Central memory CD8-positive, alpha-beta T cell (primary cell): ENCODE data around the gene ITPK1.

Source experiments
- ATAC-seq: fragments of 150-1000 bp; cut with Tn5 transposase; replicated peaks from 2 replicates; pipeline ENCODE4 v1.10.0; 2022; ENCODE audit warnings: mild to moderate bottlenecking, moderate FRiP score, moderate number of reproducible peaks; ENCODE audit not compliant: poor library complexity, severe bottlenecking; ENCODE audit errors: extremely low read depth
- DNase-seq, 2 donors: peaks; one replicate each; pipeline ENCODE4 v3.0.0; 2021; ENCODE audit warnings: low spot score in 2 of 2
- H3K27ac Mint-ChIP-seq: one replicate; pipeline ENCODE4 v1.8.0; 2022; ENCODE audit warnings: low read depth, mild to moderate bottlenecking, moderate library complexity, mixed read lengths
- H3K27me3 Mint-ChIP-seq: one replicate; pipeline ENCODE4 v1.8.0; 2022; ENCODE audit warnings: mixed read lengths
- H3K36me3 Mint-ChIP-seq: one replicate; pipeline ENCODE4 v1.8.0; 2022; ENCODE audit warnings: mild to moderate bottlenecking, moderate library complexity, mixed read lengths; ENCODE audit not compliant: insufficient read depth
- H3K4me1 Mint-ChIP-seq: one replicate; pipeline ENCODE4 v1.8.0; 2022; ENCODE audit warnings: mixed read lengths
- H3K4me3 Mint-ChIP-seq: one replicate; pipeline ENCODE4 v1.8.0; 2022; ENCODE audit warnings: mild to moderate bottlenecking, moderate library complexity, mixed read lengths
- H3K9me3 Mint-ChIP-seq: one replicate; pipeline ENCODE4 v1.8.0; 2022; ENCODE audit warnings: mixed read lengths

The ITPK1 gene

DNA sequence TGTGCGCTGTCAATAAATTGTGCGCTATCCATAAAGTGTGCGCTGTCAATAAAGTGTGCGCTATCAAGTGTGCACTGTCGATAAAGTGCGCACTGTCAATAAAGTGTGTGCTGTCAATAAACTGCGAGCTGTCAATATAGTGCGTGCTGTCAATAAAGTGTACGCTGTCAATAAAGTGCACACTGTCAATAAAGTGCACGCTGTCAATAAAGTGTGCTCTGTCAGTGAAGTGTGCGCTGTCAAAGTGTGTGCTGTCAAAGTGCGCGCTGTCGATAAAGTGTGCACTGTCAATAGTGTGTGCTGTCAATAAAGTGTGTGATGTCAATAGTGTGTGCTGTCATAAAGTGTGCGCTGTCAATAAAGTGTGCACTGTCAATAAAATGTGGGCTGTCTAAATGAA, 195.7 kb downstream of the ITPK1 start:
- peaks cover 9% of the 10 kb centered on the region for H3K36me3 Mint-ChIP-seq

DNA sequence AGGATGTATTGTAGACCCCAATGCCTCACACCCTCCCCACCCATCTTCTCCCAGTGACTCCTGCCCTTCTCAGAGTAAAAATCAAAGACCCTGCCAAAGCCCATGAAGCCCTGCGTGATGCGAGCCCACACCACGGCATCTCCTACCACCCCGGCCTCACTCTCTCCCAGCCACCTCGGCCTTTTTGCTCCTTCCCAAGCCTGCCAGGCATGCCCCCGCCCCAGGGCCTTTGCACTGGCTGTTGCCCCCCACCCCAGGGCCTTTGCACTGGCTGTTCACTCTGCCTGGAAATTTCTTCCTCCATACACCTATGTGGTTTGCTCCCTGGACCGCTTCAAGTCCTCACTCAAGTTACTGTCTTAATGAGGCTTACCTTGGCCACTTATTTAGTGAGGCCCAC, 197.8 kb downstream of the ITPK1 start:
- no peaks in the 10 kb centered on the region for H3K9me3 Mint-ChIP-seq
- H3K27me3 Mint-ChIP-seq, result peaks cover 75% of the 10 kb centered on the region
- no peak overlapping the region for H3K4me3 Mint-ChIP-seq
- ATAC-seq, result no peak
- H3K27ac Mint-ChIP-seq, result no peak overlapping the region
- DNase-seq, result no peak
- no peaks in the 10 kb centered on the region for H3K4me1 Mint-ChIP-seq
- peaks cover 8% of the 10 kb centered on the region for H3K36me3 Mint-ChIP-seq

More for the DNA sequence above, 195.7 kb downstream of the ITPK1 start:
- no peaks in the 10 kb centered on the region for H3K4me1 Mint-ChIP-seq
- H3K4me3 Mint-ChIP-seq, result no peak overlapping the region
- peaks cover 72% of the 10 kb centered on the region for H3K27me3 Mint-ChIP-seq
- no peaks in the 10 kb centered on the region for H3K9me3 Mint-ChIP-seq
- no peak overlapping the region for H3K27ac Mint-ChIP-seq
- no peak for ATAC-seq
- DNase-seq, result no peak

DNA sequence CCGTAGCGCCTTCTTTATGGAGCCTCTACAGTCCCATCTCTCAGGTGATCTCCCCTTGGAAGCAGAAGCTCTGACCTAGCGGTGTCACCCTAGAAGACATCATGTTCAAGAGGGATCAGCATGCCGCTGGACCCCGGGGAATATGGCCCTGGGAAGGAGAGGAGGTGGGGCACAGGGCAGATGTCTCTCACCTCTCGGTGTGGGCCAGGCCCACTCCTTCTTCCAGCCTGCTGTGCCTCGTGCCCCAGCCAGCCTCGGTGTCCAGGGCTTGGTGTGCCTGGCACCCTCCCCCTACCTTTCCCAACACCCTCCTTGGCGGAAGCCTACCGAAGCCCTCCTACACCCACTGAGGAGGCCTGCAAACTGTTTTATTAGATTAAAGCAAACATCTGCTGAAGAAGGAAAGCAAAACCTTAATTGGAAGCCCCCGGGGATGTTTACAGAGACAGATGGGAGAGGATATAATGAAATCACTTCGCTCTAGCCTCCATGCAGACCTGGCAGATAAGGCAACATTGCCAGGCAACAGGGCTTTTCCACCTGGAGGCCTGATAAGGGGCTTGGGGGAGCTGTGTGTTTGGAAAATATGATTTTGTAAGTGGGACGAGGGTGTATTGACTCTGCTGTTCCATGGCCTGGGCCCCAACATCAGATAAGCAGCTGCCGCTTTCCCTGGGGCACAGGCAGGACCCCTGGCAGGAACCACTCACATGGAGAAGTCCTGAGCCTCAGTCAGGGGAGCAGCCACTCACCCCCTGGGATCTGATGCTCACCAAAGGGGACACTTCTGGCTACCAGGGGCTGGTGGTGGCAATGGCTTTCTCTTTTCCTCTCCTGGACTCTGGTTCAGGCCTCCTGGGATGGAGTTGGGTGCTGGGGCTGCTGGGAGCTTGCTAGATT, 198.4 kb downstream of the ITPK1 start:
- Mint-ChIP-seq H3K27me3 (peaks cover 69% of the 10 kb centered on the region), H3K4me1 (no peaks in the 10 kb centered on the region)

DNA sequence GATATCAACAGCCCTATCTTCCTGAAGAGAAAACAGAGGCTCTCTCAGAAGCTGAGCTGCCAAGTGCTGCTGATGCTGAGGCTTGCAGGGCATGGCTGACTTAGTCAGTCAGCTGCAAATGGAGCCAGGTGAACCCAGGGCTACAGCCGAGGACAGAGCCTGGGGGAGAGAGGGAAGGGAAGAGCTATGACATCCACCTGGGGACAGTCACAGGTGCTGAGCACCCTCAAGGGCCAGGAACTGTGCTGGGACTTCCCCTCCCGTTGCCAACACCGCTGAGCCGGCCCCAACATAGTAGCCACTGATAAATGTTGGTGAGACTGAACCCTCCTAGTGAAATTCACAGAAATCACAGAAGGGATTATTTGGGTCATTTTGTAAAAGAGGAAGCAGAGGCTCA, 199.5 kb downstream of the ITPK1 start:
- peaks cover 58% of the 10 kb centered on the region for H3K27me3 Mint-ChIP-seq
- DNase-seq (no peak), ATAC-seq (no peak)
- no peak overlapping the region for H3K27ac Mint-ChIP-seq
- no peaks in the 10 kb centered on the region for H3K4me1 Mint-ChIP-seq
- no peaks in the 10 kb centered on the region for H3K9me3 Mint-ChIP-seq
- no peak overlapping the region for H3K4me3 Mint-ChIP-seq
- peaks cover 6% of the 10 kb centered on the region for H3K36me3 Mint-ChIP-seq

More for the DNA sequence above, 198.4 kb downstream of the ITPK1 start:
- DNase-seq, result no peak
- peaks cover 8% of the 10 kb centered on the region for H3K36me3 Mint-ChIP-seq
- no peak for ATAC-seq
- H3K9me3 Mint-ChIP-seq, result no peaks in the 10 kb centered on the region
- H3K4me3 Mint-ChIP-seq, result no peak overlapping the region
- no peak overlapping the region for H3K27ac Mint-ChIP-seq

DNA sequence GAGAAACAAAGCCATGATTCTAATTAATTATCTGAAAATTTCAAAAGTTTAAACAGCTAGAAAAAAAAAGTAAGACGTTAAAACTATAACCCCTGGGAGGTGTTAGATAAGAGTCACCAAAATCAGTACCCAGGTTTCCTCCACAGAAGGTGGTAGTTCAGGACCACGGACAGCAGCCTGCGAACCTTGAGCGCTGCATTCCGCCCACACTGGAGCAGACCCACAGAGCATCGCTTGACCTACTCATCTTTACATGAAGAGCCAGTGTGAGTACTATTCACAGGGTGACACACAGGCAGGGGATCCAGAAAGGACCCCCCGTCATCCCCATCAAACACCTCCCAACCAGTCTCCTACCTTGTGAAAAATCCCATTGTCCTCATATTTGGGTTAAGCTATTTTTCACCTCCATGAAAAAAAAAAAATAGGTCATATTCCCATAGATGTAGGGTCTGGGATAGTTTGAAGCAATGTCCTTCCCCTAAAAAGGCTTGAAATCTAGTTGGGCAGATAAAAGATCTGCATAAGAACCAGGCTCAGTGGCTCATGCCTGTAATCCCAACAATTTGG, 201.6 kb downstream of the ITPK1 start:
- ATAC-seq, result no peak
- H3K4me3 Mint-ChIP-seq, result no peak overlapping the region
- peaks cover 62% of the 10 kb centered on the region for H3K27me3 Mint-ChIP-seq
- no peaks in the 10 kb centered on the region for H3K4me1 Mint-ChIP-seq
- no peak overlapping the region for H3K27ac Mint-ChIP-seq
- H3K9me3 Mint-ChIP-seq, result no peaks in the 10 kb centered on the region
- no peak for DNase-seq
- peaks cover 4% of the 10 kb centered on the region for H3K36me3 Mint-ChIP-seq

DNA sequence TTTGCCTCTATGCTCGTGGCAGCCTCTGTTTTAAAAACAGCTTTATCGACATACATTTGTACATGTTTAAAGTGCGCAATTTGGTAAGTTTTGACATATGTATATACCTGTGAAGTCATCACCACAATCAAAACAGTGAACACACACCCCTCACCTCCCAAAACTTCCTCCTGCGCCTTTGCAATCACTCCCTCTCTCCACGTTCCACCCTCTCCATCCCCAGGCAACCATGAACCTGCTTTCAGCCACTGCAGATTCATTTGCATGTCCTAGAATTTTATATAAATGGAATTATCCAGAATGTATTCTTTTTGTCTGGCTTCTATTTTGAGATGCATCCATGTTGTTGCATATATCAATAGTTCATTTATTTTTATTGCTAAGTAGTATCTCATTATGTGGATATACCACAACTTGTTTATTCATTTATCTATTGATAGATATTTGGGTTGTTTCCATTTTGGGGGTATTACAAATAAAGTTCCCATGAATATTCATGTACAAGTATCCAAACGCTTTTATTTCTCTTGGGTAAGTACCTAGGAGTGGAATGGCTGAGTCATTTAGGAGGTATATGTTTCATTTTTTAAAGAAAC, 208.3 kb downstream of the ITPK1 start:
- H3K4me1 Mint-ChIP-seq, result no peaks in the 10 kb centered on the region
- ATAC-seq (no peak), DNase-seq (no peak)
- no peak overlapping the region for H3K4me3 Mint-ChIP-seq
- no peak overlapping the region for H3K27ac Mint-ChIP-seq
- peaks cover 2% of the 10 kb centered on the region for H3K36me3 Mint-ChIP-seq
- H3K27me3 Mint-ChIP-seq, result peaks cover 39% of the 10 kb centered on the region
- H3K9me3 Mint-ChIP-seq, result no peaks in the 10 kb centered on the region

DNA sequence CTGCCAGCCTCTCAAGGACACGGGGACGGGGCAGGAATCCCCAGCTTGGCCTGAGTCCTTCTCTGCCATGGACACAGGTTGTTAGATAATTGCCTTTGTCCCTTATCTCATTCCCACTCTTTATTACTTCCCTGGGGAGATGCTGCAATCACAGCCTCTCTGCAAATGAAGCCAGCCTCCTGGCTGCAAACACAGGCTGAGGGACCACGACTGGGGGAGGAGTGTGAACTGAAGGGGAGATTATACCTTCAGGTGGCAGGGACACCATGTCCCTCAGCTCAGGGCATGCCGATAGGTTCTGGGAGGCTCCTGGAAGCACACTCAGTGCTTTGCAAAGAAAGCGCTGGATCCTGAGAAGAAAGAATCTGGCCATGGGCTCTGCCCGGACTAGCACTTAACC, 208.9 kb downstream of the ITPK1 start:
- H3K27ac Mint-ChIP-seq, result no peak overlapping the region
- H3K36me3 Mint-ChIP-seq, result peaks cover 2% of the 10 kb centered on the region
- H3K27me3 Mint-ChIP-seq, result peaks cover 45% of the 10 kb centered on the region
- no peak for DNase-seq
- H3K9me3 Mint-ChIP-seq, result no peaks in the 10 kb centered on the region
- ATAC-seq, result no peak
- H3K4me1 Mint-ChIP-seq, result no peaks in the 10 kb centered on the region
- H3K4me3 Mint-ChIP-seq, result no peak overlapping the region

DNA sequence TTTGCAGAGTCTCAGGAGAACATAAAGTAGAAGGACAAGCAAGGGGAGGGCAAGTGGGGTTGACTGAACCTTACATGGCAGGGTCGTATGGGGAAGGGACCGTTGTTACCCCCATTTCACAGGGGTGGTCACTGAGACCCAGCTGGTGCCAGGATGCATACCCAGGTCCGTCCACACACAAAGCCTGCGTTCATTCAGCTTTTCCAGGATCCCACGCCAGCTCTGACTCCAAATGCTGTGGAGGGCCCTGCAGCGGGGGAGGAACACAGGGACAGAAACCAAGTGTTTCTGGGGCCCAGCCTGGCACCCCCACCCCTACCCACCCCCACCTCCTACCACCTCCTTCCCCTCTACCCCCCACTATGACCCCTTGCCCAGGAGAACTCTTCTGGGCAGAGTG, 209.3 kb downstream of the ITPK1 start:
- no peaks in the 10 kb centered on the region for H3K9me3 Mint-ChIP-seq
- DNase-seq, result no peak
- H3K27me3 Mint-ChIP-seq, result peaks cover 45% of the 10 kb centered on the region
- ATAC-seq, result no peak
- no peak overlapping the region for H3K4me3 Mint-ChIP-seq
- no peak overlapping the region for H3K27ac Mint-ChIP-seq
- H3K4me1 Mint-ChIP-seq, result no peaks in the 10 kb centered on the region
- peaks cover 2% of the 10 kb centered on the region for H3K36me3 Mint-ChIP-seq

DNA sequence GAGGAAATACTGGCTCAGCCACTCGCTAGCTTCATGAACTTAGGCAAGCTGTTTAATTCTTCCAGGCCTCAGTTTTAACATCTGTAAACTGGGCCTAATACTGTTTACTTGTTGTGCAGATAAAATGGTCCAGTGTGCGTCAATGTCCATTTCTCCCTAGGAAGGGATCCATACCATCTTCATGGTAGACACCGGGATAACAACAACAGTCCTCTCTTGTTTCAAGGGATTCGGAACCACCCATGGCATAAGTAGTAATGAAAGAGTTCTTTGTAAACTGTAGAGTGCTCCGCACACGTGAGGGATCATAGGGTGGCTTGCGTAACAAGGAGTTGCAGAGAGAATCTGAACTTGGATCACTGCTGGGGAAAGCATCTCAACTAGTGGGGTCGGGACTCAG, 210.1 kb downstream of the ITPK1 start:
- H3K4me3 Mint-ChIP-seq, result no peak overlapping the region
- peaks cover 45% of the 10 kb centered on the region for H3K27me3 Mint-ChIP-seq
- no peaks in the 10 kb centered on the region for H3K4me1 Mint-ChIP-seq
- no peak overlapping the region for H3K27ac Mint-ChIP-seq
- ATAC-seq (no peak), DNase-seq (no peak)
- no peaks in the 10 kb centered on the region for H3K9me3 Mint-ChIP-seq
- peaks cover 2% of the 10 kb centered on the region for H3K36me3 Mint-ChIP-seq

DNA sequence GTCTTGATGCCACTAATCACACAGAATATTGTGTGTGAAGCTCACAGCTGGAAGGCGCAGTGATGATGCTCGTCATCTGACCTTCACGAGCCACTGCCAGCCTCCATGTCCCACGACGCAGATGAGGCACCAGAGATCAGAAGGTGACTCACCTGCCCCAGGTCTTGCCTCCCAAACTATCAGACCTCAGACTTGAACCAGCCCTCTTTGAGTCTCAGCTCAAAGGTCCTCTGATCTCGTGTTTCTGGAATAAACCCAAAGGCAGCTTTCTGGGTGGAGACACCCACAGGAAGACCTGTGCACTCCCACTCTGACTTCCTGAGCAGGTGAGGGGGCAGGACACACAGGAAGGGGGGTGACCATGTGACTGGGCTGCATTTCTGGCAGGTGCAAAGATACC, 212.4 kb downstream of the ITPK1 start:
- Mint-ChIP-seq H3K9me3 (no peaks in the 10 kb centered on the region), H3K4me1 (peaks cover 5% of the 10 kb centered on the region), H3K36me3 (peaks cover 2% of the 10 kb centered on the region), H3K27ac (no peak overlapping the region), H3K4me3 (no peak overlapping the region), H3K27me3 (peaks cover 33% of the 10 kb centered on the region)
- ATAC-seq, result no peak
- DNase-seq, result no peak

DNA sequence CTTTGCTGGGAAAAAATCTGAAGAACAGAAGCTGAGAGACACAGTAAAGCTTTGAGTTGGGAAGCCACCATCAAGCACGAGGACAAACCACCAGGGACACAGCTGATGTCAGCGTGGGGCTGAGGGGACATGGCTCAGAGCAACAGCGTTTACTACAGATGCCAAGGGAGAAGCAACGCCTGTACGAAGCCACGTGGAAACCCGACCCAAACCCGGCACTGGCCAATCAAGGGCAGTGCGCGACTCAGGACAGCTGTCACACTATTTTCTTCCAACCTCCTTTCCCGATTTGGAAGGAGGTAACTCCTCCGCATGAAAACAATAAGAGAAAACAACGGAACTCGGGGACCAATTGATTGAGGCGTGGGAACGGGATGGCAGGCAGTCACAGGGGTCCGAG, 213.0 kb downstream of the ITPK1 start:
- peaks cover 12% of the 10 kb centered on the region for H3K4me1 Mint-ChIP-seq
- ATAC-seq (no peak), DNase-seq (no peak)
- peaks cover 38% of the 10 kb centered on the region for H3K27me3 Mint-ChIP-seq
- peak overlapping the region; percentile 49 for H3K4me3 Mint-ChIP-seq
- H3K27ac Mint-ChIP-seq, result no peak overlapping the region
- no peaks in the 10 kb centered on the region for H3K9me3 Mint-ChIP-seq
- H3K36me3 Mint-ChIP-seq, result peaks cover 2% of the 10 kb centered on the region

DNA sequence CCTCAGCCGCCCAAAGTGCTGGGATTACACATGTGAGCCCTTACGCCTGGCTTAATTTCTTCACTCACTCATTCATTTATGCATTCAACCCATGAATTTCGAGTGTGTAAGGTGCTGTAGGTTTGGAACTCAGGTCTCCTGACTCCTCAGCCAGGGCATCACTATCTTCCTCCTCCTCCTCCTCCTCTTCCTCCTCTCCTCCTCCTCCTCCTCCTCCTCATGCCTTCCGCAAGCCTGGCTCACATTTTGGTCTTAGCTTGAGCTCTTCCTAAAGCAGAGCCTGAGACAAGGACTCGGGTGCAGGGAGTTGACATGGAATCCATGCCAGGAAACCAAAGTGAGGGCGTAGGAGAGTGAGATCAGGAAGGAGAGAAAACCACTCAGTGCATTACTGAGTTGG, 213.5 kb downstream of the ITPK1 start:
- Mint-ChIP-seq H3K36me3 (peaks cover 2% of the 10 kb centered on the region), H3K27me3 (peaks cover 38% of the 10 kb centered on the region), H3K4me1 (peaks cover 17% of the 10 kb centered on the region), H3K27ac (no peak overlapping the region), H3K4me3 (no peak overlapping the region), H3K9me3 (no peaks in the 10 kb centered on the region)
- ATAC-seq, result no peak
- no peak for DNase-seq

DNA sequence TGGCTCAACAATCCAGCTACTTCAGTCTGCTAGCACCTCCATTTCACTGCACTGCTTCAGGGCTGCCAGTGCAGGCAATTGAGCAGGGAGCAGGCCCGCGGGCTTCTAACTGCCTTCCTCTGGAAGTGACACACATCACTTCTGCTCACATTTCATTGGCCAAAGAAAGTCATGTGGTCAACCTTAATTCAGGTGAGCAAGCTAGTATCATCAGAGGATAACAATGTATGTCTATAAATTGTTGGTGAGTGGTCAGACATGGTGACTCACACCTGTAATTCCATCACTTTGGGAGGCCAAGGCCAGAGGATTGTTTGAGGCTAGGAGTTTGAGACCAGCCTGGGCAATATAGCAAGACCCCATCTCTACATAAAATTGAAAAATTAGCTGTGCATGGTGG, 215.1 kb downstream of the ITPK1 start:
- Mint-ChIP-seq H3K36me3 (peaks cover 2% of the 10 kb centered on the region), H3K27ac (no peak overlapping the region), H3K27me3 (peaks cover 50% of the 10 kb centered on the region), H3K4me3 (no peak overlapping the region), H3K9me3 (no peaks in the 10 kb centered on the region), H3K4me1 (peaks cover 18% of the 10 kb centered on the region)
- DNase-seq (no peak), ATAC-seq (no peak)
